Esophagus muscularis mucosa (tissue), 4 donors: ENCODE results near the gene ADORA2A. TPM values are rescaled to one million over a fixed set of nuclear protein-coding genes. Genes with fewer than 3 reads are reported as not detected.

Experiments used
- DNase-seq: peaks from one replicate; pipeline ENCODE4 v3.0.0-alpha.2; 2017; ENCODE audit errors: extremely low spot score
- H3K27ac ChIP-seq, 4 donors: fragments of 200-600 bp; sonication (generic); replicated peaks in 1 of 4; 1 replicate in 3 of 4; 2 replicates in 1 of 4; pipeline ENCODE4 v1.5.1; 2016 to 2019; ENCODE audit warnings: mild to moderate bottlenecking in 1 of 4
- H3K27me3 ChIP-seq, 4 donors: fragments of 200-600 bp; sonication (generic); one replicate each; pipeline versions ENCODE4 v1.5.1 to v1.6.0; 2016 to 2019
- H3K36me3 ChIP-seq, 4 donors: fragments of 200-600 bp; sonication (generic); one replicate each; pipeline ENCODE4 v1.5.1; 2016 to 2019
- H3K4me1 ChIP-seq, 4 donors: fragments of 200-600 bp; sonication (generic); one replicate each; pipeline ENCODE4 v1.5.1; 2016 to 2019
- H3K4me3 ChIP-seq, 4 donors: fragments of 200-600 bp; sonication (generic); 1 replicate in 2 of 4; 2 replicates in 2 of 4; pipeline ENCODE4 v1.5.1; 2016 to 2019; ENCODE audit warnings: mild to moderate bottlenecking in 4 of 4, moderate library complexity in 1 of 4
- H3K9me3 ChIP-seq, 4 donors: fragments of 200-600 bp; sonication (generic); 1 replicate in 3 of 4; 2 replicates in 1 of 4; pipeline ENCODE4 v1.5.1; 2016 to 2019
- EP300 ChIP-seq: sonication (generic); formaldehyde crosslinking; IDR thresholded peaks from one replicate; pipeline ENCODE4 v1.6.1; 2017; ENCODE audit warnings: antibody characterized with exemption
- POLR2A ChIP-seq: fragments of 450-650 bp; IDR thresholded peaks from one replicate; pipeline ENCODE4 v1.6.1; 2017; ENCODE audit warnings: antibody characterized with exemption, moderate library complexity, mild to moderate bottlenecking, low read depth
- POLR2AphosphoS5 ChIP-seq, 2 donors: sonication (generic); formaldehyde crosslinking; IDR thresholded peaks; one replicate each; pipeline ENCODE4 v1.6.1; 2017; ENCODE audit warnings: antibody characterized with exemption in 2 of 2
- WGBS: methylation state at CpG from one replicate; pipeline ENCODE4 v1.1.5; 2018; 5-methylcytosine and 5-hydroxymethylcytosine counted together
- intact Hi-C: fragments of 100-400 bp; cut with DNase I; formaldehyde crosslinking; loops from one replicate; pipeline ENCODE4 v1.15.1; 2023
- total RNA-seq, 4 donors: library from RNA; depleted of rRNA; stranded (reverse); fragments of >200 nt; gene quantifications; one replicate each; pipeline versions ENCODE4 v1.1.0 to v1.2.1, GENCODE V29; 2016
- TF ChIP-seq, protein P1 (sequence below), 3 experiments: fragments of 200-600 bp in 2 of 3; fragments of 450-650 bp in 1 of 3; sonication (generic) in 2 of 3; IDR thresholded peaks; one replicate each; pipeline ENCODE4 v1.5.1; 2017 to 2019; ENCODE audit warnings: antibody characterized with exemption in 3 of 3, mild to moderate bottlenecking in 2 of 3, moderate library complexity in 1 of 3

The ADORA2A gene
- total RNA-seq, 4 donors from 2014 or later, result 3.3 to 7.5 (median 4.5) TPM

GRCh38 chr22:24424001-24424900, 3.1 kb upstream of the ADORA2A start:
- Histone ChIP-seq H3K4me1 (peaks cover 37 to 54% (median 45%) of the 10 kb centered on the region in 4 donors), H3K36me3 (no peaks in the 10 kb centered on the region), H3K9me3 (no peaks in the 10 kb centered on the region), H3K4me3 (peak overlapping the region; percentile 55 to 69 (median 62)), H3K27ac (peak overlapping the region; percentile 7 to 48 (median 24)), H3K27me3 (peaks cover 0 to 34% (median 7%) of the 10 kb centered on the region in 4 donors)
- DNase-seq, result no peak
- 40% methylated on average over 8 of the region's 105 CpGs for WGBS
- TF ChIP-seq POLR2AphosphoS5 (IDR thresholded peaks at IDR 0.05) (no peak), POLR2A (no peak), EP300 (no peak)
- TF ChIP-seq, protein P1, sequence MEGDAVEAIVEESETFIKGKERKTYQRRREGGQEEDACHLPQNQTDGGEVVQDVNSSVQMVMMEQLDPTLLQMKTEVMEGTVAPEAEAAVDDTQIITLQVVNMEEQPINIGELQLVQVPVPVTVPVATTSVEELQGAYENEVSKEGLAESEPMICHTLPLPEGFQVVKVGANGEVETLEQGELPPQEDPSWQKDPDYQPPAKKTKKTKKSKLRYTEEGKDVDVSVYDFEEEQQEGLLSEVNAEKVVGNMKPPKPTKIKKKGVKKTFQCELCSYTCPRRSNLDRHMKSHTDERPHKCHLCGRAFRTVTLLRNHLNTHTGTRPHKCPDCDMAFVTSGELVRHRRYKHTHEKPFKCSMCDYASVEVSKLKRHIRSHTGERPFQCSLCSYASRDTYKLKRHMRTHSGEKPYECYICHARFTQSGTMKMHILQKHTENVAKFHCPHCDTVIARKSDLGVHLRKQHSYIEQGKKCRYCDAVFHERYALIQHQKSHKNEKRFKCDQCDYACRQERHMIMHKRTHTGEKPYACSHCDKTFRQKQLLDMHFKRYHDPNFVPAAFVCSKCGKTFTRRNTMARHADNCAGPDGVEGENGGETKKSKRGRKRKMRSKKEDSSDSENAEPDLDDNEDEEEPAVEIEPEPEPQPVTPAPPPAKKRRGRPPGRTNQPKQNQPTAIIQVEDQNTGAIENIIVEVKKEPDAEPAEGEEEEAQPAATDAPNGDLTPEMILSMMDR (IDR thresholded peaks at IDR 0.05), result no peak
- intact Hi-C loops, result loop anchor here (1.0 to 5.0 kb wide), 2 partner anchors 79 to 98 kb away; no protein-coding TSS in a partner anchor

DNA sequence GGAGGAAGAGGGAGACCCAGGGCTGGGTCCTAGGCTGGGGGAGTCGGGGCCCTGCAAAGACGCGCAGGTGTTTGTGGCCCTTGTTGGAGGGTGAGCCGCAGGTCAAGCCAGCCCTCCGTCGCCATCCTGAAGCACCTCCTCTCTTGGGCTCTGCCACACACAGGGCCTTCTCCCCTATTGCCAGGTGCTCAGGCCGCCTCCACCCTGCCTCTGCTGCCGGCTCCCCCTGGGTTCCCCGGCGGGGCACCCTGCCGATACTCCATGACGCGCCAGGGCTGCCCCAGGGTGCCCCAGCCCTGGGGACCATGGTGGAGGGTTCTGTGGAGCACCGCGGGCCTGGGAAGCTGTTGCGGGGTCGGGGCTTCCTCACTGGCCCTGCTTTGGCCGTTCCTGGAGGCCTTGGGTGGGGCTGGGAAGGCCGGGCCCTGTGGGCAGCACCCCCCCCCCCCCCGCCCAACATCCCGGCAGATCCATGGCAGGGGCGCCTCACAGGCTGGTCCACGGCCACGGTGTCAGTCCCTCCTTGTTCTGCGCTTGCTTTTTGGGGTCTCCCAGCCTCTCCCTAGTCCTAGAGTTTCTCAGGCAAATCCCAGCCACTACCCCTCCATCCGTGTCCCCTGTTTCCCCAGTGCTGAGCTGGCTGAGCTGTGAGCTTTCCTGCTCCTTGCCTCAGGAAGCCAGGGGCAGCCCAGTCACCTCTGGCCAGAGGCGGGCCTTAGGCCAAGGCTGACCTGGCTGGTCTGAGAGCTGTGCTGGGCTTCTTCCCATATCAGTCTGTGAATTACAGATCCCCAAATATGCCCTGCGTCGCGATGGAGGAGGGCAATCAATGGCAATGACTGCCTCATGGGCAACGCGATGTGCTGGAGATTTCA, 2.3 kb upstream of the ADORA2A start:
- Histone ChIP-seq H3K27me3 (peaks cover 0 to 34% (median 7%) of the 10 kb centered on the region in 4 donors), H3K9me3 (no peaks in the 10 kb centered on the region), H3K4me1 (peaks cover 35 to 47% (median 44%) of the 10 kb centered on the region in 4 donors), H3K27ac (peak overlapping the region in 1 of 4 donors; percentile 3), H3K4me3 (peak overlapping the region; percentile 55 to 69 (median 62)), H3K36me3 (no peaks in the 10 kb centered on the region)
- no peak for DNase-seq
- WGBS, result 96% methylated on average over 6 of the region's 32 CpGs
- intact Hi-C loops, result loop anchor here (1.0 to 5.0 kb wide), 2 partner anchors 78 to 97 kb away; no protein-coding TSS in a partner anchor
- TF ChIP-seq, protein P1 (IDR thresholded peaks at IDR 0.05), result no peak
- TF ChIP-seq POLR2A (no peak), POLR2AphosphoS5 (IDR thresholded peaks at IDR 0.05) (no peak), EP300 (no peak)

- Histone ChIP-seq H3K27me3 (peaks cover 0 to 29% (median 7%) of the 10 kb centered on the region in 4 donors), H3K27ac (no peak overlapping the region), H3K4me1 (peaks cover 28 to 46% (median 37%) of the 10 kb centered on the region in 4 donors), H3K9me3 (no peaks in the 10 kb centered on the region), H3K4me3 (no peak overlapping the region), H3K36me3 (no peaks in the 10 kb centered on the region)
- WGBS, result 94% methylated on average over 4 of the region's 4 CpGs
- intact Hi-C loops, result no loop called here
- no peak for TF ChIP-seq POLR2AphosphoS5 (IDR thresholded peaks at IDR 0.05)
- TF ChIP-seq POLR2A, result no peak
- no peak for TF ChIP-seq EP300
- TF ChIP-seq, protein P1 (IDR thresholded peaks at IDR 0.05), result no peak
- DNase-seq, result no peak
Observed at GRCh38 chr22:24426436-24426835, 963 bp upstream of the ADORA2A start.

GRCh38 chr22:24426851-24427499, 424 bp upstream of the ADORA2A start:
- DNase-seq, result no peak
- no peak overlapping the region for H3K4me3 ChIP-seq
- H3K4me1 ChIP-seq, result peaks cover 32 to 45% (median 38%) of the 10 kb centered on the region in 4 donors
- H3K36me3 ChIP-seq, result no peaks in the 10 kb centered on the region
- peaks cover 0 to 28% (median 7%) of the 10 kb centered on the region in 4 donors for H3K27me3 ChIP-seq
- H3K9me3 ChIP-seq, result no peaks in the 10 kb centered on the region
- intact Hi-C loops, result no loop called here
- no peak overlapping the region for H3K27ac ChIP-seq
- TF ChIP-seq POLR2AphosphoS5 (IDR thresholded peaks at IDR 0.05) (no peak), EP300 (no peak), POLR2A (no peak)
- TF ChIP-seq, protein P1 (IDR thresholded peaks at IDR 0.05), result no peak
- WGBS, result 86% methylated on average over 13 of the region's 19 CpGs
